IPS DF 19.7 (cell line): ENCODE results near the gene PRKAG2.
"Not testable (repeated sequence)": the region's sequence is repeated elsewhere in the genome, so short reads cannot be mapped to it uniquely, and the experiment has no call there.

Experiments
- DNase-seq: peaks from one replicate; pipeline ENCODE4 v3.0.0-alpha.2; 2013; ENCODE audit warnings: low read depth, low spot score

Gene PRKAG2

GRCh38 chr7:151590850-151591771 lies 285.8 kb downstream of the PRKAG2 start:
- DNase-seq, result no peak

- DNase-seq, result no peak
Observed at GRCh38 chr7:151590071-151590849, 286.7 kb downstream of the PRKAG2 start.

DNA sequence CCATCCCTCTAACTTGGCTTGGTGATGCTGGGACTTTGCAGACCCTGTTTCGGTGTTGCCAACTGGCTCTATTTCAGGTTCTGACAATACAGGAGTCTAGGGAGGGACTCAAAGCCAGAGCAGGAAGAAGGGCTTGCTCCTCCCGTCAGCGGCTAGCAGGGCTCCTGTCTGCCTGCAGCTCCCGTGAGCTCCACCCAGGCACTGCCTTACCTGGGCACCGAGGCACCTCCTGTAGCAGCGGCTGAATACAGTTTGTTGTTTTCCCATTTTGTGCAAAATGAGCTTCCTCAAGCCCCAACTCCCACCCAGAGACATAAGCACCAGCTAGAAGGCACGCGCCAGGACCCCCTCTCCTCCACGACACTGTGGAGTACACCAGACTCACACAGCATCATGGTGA lies 287.9 kb downstream of the PRKAG2 start:
- DNase-seq, result no peak

- DNase-seq, result no peak
Observed at GRCh38 chr7:151586531-151587260, 290.2 kb downstream of the PRKAG2 start.

DNA sequence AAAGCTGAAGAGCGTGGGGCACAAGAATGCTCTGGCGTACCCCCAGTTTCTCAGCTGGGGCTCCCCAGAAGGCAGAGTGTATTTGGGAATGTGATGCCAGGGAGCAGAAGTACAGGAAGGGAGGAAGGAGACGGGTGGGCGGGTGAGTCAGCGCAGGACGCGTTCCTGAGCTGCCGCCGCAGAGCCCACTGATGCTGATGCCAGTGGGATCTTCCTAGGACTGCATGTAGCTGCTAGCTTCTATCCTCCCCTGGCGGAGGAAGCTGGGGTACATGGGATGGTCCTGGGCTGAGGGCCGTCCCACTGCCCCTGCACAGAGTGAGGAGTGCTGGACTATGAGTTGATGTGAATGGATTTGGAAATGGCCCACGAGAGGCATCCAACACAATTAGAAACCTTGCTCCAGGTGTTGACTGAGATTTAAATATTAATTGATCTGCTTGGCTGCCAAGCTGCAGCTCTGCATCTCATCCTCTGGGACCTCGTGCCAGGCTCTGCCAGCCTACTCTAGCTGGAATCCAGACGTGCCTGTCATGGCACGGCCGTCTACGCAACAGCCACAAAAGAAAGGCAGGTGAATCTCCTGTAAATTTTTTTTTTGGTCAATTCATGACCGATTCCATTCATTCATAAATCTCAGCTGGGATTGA lies 291.0 kb downstream of the PRKAG2 start:
- no peak for DNase-seq

DNA sequence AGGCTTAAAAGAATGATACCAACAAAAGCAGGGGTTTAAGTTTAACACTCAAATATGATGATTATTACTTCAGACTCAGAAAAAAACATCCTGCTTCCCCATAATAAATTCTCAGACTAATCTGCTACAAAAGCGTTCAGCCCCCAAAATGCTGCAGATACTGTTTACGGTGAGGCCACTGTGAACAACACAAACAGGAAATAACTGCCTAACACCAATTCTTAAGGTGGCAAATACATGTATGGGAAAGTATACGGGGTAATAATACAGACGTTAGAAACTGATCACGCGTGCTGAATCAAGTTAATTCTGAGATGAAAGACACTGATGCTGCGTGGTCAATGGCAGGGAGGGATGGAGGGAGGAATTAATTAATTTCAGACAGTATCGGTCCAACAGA lies 295.2 kb downstream of the PRKAG2 start:
- DNase-seq, result no peak

DNA sequence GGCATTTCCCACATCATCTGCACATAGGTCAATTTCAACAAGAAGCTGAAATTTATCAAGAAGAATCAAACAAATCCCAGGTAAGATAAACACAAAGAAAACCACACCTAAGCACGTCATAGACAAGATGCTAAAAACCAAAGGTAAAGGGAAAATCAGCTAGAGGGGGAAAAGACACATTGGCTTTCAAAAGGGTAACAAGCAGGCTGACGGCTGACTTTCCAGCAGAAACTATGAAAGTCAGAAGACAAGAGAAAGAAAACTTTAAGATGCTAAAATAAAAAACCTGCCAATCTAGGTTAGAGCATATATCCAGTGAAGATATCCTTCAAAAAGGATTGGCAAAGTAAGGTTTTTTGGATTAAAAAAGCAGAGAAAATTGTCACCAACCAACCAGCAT lies 297.3 kb downstream of the PRKAG2 start:
- DNase-seq, result no peak

GRCh38 chr7:151575410-151575809 lies 301.5 kb downstream of the PRKAG2 start:
- DNase-seq, result no peak

DNA sequence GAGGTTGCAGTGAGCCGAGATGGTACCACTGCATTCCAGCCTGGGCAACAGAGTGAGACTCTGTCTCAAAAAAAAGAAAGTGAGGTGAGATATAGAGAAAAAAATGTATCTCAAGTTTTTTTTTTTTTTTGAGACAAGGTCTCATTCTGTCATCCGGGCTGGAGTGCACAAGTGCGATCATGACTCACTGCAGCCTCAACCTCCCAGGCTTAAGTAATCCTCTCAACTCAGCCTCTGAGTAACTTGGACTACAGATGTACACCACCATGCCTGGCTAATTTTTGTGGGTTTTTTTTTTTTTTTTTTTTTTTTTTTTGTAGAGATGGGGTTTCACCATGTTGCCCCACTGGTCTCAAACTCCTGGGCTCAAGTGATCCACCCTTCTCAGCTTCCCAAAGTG lies 303.9 kb downstream of the PRKAG2 start:
- not testable (repeated sequence) for DNase-seq

DNA sequence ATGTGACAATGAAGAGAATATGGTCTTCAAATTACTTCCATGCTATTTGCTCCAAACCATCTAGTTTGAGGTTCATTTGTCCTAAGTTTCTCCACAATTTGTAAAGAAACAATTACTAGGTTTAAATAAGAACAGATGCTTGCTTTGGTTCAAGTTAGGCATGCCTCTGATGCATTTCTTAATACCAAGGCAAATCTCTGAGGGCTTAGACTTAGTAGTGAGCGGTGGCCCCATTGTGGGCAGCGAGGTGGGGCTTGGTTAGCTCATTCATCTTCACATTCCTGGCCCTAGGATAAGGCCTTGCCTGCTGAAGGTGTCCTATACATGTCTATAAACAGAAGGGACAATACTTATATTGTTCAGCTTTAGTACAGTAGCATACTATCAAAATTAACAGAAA lies 304.8 kb downstream of the PRKAG2 start:
- DNase-seq, result no peak

DNA sequence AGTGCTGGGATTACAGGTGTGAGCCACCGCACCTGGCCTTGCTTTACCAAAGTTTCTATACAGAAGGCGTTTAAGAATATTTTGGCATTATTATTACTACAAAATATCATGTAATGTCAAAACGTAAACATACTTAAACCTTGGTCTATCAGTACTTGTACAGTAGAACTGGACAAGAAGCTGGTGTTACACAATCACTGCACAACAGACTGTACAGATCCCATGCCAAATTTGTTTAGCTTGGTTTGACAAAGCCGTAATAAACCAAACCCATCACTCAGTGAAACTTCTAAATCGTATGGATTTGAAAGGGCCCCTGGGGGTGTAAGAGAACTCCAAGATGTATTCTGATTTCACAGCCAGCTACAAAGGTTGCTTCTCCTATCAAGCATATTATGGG lies 305.4 kb downstream of the PRKAG2 start:
- no peak for DNase-seq

DNA sequence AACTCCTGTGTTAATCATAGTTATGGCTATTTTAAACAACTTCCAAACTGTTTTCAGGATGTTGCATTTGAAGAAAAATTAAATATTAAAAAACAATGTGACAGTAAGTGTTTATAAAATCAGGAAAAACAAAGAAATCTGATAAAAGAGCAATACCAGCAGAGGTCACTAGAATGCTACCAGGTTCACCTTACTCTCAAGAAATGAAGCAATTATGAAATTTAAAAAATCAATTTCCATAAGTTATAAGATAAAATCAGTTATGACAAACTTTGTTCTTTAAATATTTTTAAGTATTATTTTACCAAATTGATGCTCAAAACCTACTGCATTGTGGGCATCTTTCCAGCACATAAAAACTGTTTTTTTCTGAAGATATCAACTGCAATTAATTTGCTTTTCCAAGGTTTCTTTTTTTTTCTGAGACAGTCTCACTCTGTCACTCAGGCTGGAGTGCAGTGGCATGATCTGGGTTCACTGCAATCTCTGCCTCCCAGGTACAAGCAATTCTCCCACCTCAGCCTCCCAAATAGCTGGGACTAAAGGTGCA lies 306.5 kb downstream of the PRKAG2 start:
- no peak for DNase-seq

DNA sequence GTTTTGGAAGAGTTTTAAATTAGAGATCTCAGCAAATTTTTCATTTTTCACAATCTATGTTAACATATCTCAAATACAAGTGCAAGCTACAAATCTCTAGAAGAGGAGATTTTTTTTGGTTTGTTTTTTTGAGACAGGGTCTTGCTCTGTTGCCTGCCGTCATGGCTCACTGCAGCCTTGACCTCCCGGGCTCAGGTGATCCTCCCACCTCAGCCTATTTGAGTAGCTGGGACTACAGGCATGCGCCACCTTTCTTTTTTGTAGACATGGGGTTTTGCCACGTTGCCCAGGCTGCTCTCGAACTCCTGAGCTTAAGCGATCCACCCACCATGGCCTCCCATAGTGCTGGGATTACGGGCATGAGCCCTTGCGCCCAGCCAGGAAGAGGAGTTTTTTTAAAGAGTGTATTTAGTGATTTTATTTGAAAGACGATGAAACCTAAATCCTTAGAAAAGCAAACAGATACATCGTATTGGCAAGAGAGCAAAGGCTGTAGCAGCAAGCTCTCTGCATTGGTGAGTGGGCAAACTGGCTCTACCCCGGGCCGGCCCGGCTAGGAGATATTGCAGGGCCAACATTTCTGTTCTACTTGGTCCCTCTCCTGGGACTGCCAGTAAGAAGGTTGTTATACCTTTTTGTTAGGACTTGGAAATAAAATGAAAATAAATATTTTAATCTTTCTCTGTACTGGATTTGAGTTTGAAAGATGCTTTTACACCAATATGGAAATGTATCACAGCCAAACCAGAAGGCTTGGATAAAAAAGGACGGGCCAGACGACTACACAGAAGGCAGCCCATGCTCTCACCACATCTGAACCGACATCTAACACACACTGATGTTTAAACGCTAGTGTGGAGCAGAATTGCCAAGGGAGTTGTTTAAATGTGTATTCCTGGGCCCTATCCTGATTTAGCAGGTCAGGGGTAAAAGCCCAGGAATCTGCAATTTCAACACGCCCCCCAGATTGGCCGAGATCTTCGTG lies 307.7 kb downstream of the PRKAG2 start:
- DNase-seq, result no peak

DNA sequence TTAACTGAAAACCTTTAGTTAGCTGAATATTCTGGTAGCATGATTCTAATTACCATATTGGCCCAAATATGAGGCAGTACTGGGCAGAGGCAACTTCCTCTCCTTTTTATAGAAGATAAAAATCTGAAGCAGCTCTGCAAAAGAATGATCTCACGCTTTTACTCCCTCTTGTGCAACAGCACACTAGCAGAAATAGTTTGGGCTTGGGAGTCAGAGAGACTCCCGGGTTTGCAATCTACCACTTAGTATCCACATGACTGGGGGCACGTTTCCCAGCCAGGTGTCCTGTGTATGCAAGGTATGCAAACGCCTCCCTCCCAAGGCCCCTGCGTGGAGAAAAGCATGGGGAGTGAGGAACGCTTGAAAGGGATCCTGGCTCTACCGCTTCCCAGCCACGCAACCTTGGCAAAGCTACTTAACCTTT lies 310.0 kb downstream of the PRKAG2 start:
- DNase-seq, result peak; percentile 12

DNA sequence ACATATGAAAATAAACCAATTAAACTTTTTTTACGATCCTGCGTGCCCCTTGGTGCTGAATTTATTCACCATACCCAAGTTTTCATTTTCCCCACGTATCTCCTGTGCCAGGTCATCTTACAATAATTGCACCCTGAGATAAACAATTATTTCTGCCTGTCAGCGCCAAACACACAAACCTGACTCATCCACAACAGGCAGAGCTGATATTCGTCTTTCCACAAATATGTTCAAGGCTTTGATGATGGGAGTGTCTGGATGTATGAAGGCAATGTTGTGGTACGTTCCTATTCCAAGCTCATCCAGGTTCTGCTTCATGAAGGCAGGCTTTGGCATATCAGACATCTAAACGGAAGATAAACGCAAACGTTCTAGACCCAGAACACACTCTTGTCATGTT lies 311.4 kb downstream of the PRKAG2 start:
- no peak for DNase-seq

DNA sequence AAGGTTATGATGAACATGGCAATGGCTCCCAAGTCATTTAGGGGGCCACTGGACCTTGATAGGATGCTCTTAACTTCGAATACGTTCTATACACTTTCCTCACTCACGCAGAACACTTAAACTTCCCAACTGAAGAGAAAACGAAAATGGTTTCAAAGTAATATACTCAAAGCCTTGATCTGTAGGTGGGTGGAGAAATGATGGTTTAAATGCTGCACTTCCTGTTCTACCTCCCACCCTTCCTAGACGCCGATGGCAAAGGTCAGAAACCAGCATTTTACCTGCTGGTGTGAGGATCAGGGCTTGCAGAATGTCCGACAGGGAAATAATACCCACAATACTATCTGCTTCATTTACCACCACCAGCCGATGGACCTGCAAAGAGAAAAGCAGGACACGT lies 316.7 kb downstream of the PRKAG2 start:
- no peak for DNase-seq

- DNase-seq, result no peak
Observed at GRCh38 chr7:151559557-151560183, 317.2 kb downstream of the PRKAG2 start.

DNA sequence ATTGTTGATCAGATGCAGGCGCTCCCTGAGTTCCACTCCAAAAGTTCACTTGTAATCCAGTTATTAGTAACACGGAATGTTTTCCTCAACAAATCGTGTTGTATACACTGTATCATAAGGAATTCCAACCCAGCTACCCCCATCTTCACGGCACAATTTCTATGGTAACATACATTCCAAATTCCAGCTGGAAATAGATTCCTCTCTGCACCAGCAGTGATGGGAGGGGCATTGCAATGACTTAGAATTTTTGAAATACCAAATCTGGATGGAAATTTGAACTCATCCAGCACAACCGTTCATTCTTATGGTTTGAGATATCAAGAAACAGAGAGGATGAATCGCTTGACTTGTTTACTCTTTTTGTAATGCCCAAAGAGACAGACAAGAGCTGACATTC lies 318.3 kb downstream of the PRKAG2 start:
- DNase-seq, result no peak

- no peak for DNase-seq
Observed at GRCh38 chr7:151556592-151556991, 320.3 kb downstream of the PRKAG2 start.

DNA sequence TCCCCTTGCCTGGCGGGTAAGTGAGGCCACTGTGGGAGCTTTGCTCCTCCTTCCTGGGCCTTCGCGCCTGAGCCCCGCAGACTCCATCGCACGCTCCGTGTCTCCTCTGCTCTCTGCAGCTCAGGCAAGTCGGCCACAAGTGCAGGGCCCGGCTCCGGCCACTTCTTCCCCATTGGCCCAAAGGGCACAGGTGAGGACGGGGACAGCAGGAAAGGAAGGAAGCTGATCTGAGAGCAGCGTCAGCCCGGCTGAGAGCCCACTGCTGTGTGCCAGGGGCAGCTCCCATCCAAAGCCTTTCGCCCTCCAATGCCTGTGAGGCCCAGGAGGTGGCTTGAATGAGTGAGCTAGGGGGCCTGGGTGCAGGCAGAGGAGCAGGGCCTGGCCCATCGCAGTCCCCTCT lies 323.6 kb downstream of the PRKAG2 start:
- no peak for DNase-seq
